Activated CD4-positive, CD25-positive, alpha-beta regulatory T cell (primary cell): Measurements from ENCODE around the gene FAM229A.
"Not testable (repeated sequence)": the region's sequence is repeated elsewhere in the genome, so short reads cannot be mapped to it uniquely, and the experiment has no call there.

Experiments used
- DNase-seq, 4 experiments: peaks; one replicate each; lab custom pipeline; 2025; lab: John Stamatoyannopoulos, UW

Gene FAM229A

DNA sequence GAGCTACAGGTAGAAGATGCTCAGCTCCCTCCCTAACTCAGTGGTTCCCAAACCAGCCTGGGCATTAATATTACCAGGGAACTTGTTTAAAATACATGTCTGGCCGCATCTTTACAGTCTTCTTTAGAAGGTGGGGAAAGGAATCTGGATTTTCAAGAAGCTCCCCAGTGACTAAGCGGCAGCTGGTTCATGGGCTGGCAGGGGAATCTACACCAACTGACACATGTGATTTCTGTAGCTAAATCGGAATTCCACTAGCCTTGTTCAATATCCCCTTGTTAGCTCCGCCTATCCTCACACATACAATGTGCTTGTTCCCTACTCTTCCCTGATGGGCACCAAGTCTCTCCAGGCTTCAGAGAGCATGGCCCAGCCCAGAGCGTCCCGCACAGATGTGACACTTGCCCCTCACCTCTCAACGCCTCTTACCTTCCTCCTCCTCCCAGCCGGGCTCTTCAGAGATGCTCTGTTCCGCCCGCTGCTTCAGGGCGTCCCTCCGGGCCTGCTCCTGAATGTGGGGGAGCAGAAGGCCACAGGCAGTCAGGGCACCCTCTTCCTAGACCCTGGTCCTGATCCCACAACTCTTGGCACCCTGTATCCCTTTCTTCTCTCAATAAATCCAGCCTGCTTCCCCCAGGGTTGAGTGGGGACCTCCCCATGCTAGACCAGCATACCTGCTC lies 15.4 kb upstream of the FAM229A start:
- no peak for DNase-seq

DNA sequence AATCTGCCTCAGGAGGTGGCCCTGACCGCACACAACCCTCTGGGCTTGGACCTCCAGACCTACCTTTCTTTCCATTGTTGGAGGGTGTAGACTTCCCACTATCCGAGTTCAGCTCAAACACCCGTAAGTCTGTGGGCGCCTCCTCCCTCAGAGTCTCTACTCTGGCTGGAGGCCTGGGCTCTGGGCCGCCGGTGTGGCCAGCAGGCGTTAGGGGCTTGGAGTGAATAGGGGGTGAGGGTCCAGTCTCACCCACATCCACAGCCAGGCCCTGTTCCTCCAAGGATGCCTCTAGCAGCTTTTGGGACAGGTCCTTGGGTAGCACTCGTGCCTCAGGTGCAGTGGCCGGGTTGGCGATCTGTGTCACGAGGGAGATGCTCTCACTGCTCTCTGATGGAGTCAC lies 13.9 kb upstream of the FAM229A start:
- no peak for DNase-seq

GRCh38 chr1:32373996-32374592 lies 11.8 kb upstream of the FAM229A start:
- DNase-seq = no peak

DNA sequence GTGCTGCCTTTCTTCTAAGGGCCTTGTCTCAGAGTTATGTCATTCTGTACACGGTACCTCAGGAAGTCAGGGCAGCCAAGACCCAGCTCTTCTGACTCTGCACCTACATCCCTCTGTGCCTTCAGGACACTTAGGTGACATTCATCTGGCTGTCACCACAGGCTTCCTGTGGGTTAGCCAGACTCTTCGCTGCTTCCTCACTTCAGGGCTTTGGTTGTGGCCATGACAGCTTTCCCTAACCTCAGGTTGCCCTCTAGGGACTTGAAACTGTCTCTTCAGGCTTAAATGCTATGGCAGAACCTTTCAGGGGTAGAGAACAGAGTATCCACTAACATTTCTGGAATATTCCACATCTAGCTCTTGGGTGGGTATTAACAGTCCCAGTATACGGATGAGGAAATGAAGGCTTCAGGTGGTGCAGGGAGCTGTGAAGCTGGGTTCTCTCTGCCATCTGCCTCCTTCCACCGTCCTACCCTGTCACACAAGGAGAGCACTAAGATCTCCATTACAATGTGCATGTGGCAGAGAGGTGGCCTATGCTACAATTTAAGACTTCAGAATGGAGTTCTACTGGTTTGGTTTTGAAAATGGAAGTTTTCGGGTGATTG lies 10.0 kb upstream of the FAM229A start:
- DNase-seq = no peak

DNA sequence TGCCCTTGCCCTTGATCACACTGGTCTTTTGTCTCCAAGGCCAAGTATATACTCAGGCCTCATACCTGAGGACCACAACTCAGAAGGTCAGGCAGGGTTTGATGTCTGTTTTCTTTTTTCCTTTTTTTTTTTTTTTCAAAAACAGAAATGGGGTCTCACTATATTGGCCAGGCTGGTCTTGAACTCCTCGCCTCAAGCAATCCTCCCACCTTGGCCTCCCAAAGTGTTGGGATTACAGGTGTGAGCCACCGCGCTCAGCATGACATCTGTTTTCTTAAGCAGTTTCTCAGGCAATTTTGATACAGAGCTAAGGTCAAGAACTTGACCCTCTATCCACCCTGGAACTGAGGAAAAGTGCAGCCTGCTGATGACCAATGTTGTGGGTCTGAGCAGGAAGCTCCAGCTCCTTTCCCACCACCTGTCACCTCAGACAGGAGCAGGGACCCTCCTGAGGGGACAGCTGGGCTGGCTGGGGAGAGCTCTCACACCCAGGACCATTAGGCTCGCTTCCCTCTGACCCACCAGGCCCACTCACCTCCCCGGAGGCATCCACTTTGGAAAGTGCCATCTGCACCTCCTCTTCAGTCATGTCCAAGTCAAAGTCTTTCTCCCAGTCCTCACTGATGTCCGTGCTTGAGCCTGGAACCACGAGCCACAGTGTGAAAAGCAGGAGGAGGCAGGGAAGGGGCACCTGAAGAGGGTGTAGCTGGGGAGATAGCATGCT lies 5.8 kb upstream of the FAM229A start:
- DNase-seq = no peak

- DNase-seq = no peak
These were observed 3.2 kb upstream of the FAM229A start for GRCh38 chr1:32365445-32365844.

DNA sequence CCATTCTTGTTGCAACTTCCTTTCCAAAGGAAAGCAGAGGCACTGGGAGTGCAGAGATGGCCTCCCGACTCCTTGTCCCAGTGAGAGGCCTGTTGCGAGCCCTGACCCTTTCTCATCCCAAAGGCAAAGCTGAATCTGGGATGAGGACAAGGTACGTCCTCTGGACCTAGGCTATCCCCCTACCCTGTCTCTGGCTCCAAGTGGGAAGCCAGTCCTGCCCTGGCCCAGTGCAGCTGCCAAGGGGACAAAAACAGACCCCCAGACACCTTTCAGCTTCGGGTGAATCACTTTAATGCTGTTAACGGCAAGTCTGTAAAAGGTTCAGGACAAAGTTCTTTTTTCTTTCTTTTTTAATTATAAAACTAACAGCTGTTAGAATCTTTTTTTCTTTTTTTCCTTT lies 2.6 kb upstream of the FAM229A start:
- DNase-seq = no peak

DNA sequence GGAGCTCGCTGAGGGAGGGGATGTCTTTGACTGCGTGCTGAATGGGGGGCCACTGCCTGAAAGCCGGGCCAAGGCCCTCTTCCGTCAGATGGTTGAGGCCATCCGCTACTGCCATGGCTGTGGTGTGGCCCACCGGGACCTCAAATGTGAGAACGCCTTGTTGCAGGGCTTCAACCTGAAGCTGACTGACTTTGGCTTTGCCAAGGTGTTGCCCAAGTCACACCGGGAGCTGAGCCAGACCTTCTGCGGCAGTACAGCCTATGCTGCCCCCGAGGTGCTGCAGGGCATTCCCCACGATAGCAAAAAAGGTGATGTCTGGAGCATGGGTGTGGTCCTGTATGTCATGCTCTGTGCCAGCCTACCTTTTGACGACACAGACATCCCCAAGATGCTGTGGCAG lies 1.4 kb upstream of the FAM229A start:
- DNase-seq = no peak

DNA sequence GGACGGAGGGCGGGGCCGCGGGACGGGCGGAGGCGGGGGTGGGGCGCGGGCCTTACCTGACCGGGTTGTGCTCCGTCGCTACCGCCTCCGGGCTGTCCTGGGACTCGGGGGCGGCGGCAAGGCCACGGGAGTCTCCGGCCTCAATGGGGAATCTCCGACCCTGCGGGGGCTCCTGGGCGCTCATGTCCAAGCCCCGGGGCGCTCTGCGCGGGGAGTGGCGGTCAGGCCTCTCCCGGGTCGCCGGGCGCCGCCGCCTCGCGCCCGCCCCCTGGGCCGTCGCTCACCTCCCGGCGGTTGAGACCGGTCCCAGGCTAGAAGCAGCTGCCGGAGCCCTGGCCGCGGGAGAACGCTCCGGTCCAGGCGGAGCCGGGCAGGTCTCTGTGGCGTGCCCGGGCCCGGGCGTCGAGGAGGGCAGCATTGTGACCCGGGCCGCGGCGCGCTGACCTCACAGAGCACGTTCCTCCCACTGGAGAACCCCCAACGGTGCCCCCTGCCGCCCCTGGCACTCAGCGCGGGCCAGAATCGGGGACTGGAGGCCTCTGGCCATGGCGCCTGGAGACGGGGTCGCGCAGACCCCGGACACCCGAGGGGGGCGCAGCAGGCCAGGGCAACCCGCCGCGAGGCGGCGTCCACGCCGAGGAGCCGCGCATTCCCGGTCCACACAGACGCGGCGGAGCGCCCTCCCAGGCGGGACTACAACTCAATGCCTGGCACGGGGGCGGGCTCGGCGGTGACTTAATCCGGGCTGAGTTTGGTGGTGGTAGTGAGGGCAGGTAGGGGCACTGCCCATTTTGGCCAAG lies 411 bp downstream of the FAM229A start:
- no peak for DNase-seq

DNA sequence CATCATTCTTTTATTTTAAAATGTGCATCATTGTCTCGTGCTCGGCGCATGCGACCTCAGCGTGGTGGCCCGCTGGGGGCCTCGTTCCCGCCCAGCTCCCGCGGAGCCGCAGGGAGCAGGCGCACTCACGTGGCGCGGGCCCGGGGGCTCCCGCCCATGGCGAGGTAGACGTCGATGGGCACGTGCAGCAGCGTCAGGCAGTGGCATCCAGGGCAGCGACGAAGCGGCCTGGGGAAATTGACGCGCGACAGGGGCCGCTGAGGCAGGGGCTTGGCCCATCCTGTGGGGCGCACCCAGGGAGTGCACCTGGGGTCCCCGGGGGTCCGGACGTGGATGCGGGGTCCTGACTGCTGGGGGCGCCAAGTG lies 994 bp downstream of the FAM229A start:
- DNase-seq = no peak

GRCh38 chr1:32358435-32358834 lies 3.9 kb downstream of the FAM229A start:
- no peak for DNase-seq

DNA sequence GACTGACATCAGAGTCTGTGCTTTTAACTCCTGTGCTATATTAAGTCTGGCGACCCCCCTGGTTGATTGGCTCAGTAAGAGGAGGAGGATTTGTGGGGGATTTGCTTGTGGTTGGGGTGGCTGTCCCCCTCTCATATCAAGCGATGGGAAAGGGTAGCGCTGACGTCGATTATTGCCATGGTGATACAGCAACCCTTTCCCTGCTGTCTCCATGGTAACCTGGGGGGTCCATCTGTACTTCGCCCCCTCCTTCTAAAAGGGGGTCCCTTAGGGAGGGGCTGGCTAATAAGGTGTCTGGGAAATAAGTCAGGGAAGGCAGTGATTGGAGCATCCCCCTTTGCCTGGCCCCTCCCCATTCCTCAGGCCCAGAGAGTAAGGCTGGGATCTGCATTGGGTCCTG lies 4.7 kb downstream of the FAM229A start:
- DNase-seq = no peak

GRCh38 chr1:32356478-32356877 lies 5.8 kb downstream of the FAM229A start:
- DNase-seq = no peak

DNA sequence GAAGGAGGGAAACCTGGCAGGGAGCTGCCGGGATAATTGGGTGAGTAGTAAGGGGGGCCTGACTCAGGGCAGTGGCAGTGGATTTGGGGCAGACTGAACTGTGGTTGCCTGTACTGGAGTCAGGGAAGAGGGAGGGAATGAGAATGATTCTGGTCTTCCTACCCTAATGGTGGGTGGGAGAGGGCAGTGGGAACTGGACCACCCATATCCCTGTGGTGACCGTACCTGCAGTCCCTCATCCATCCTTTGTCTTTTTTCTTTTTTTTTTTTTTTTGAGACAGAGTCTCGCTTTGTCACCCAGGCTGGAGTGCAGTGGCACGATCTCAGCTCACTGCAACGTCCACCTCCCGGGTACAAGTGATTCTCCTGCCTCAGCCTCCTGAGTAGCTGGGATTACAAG lies 6.5 kb downstream of the FAM229A start:
- not testable (repeated sequence) for DNase-seq

DNA sequence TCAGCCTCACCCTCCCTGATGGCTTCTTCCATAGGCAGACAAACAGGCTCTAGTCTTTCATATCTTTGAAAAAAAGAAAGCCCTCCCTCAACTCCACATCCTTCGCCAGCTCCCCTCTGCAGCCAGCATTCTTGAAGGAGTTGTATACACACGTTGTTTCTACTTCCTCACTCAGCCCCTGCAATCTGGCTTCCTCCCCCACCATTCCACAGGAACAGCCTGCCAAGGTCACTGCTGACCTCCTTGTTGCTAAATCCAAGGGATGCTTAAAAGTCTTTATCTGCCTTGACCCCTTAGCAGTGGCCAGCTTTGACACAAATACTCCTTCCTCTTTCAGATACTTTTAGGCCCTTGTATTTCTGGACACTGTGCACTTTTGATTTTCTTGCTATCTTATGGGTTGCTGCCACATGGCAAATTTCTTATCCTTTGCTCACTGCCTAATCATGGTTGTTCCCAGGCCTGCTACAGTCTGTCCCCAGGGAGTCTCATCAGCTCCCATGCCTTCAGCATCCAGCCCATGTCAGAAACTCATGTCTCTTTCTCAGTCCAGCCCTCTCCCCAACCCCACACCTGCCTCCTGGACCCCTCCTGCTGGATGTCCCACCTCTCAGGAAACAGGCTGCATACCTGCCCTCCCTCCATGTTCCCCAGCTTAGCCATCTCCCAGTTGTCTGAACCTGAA lies 8.3 kb downstream of the FAM229A start:
- DNase-seq = no peak

- DNase-seq = no peak
These were observed 8.9 kb downstream of the FAM229A start for GRCh38 chr1:32353431-32353830.

- DNase-seq = no peak
These were observed 9.4 kb downstream of the FAM229A start for GRCh38 chr1:32352831-32353383.

DNA sequence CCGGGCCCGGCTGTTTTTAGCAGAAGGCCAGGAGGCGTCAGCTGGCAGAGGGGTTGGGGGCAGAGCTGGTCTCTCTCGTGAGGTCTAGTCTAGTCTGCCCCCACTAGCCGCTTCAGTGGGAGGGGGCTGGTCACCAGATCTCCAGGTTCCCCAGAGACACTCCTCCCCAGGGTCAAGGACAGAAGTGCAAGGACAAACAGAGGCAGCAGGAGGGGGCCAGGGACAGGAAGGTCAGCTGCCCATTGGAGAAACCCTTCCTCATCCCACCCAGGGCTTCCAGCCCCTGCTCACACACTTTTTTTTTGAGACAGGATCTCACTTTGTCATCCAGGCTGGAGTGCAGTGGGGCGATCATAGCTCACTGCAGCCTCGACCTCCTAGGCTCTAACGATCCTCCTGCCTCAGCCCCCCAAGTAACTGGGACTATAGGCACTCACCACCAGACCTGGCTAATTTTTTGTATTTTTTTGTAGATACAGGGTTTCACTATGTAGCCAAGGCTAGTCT lies 10.0 kb downstream of the FAM229A start:
- DNase-seq = no peak

GRCh38 chr1:32351399-32352238 lies 10.7 kb downstream of the FAM229A start:
- DNase-seq = peak; percentile 82 to 93 (median 88)

DNA sequence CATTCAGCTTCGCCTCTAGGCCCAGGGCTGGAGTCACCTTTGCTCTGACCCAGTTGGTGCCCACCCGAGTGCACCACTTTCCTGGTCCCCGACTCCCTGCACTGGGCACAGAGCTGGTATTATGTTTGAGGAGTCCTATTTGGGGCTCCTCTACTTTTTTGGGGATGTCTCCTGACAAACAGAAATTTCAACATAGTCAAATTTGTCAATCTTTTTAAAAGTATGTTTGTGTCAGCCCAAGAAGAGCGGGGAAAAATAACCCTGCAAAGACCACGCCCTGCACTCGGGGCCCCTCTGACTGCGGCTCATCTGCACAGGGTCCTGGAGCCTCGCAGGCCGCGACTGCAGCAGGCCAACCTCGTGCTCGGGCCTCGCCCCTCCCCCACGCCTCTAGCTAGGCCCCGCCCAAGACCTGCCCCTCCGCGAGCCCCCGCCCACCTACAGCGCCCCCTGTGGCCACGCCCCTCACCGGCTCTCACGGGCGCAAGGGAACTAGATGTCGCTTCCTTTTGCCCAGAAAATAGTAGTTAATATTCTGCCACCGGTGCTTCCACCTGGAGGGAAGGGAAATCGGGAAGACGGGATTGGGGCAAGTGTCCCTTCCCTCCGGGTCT lies 11.4 kb downstream of the FAM229A start:
- peak; percentile 76 to 86 (median 80) for DNase-seq
